GM12872 (cell line): Measurements from ENCODE around the gene FAR2.

ENCODE experiments used
- CTCF ChIP-seq: IDR thresholded peaks from 3 replicates; pipeline ENCODE4 v1.5.1; 2011; ENCODE audit warnings: low read depth, mild to moderate bottlenecking, low read length, moderate library complexity; ENCODE audit not compliant: insufficient read depth

Gene FAR2

GRCh38 chr12:29225834-29226233 lies 76.8 kb downstream of the FAR2 start:
- no peak for TF ChIP-seq CTCF

- TF ChIP-seq CTCF: no peak
Measured at GRCh38 chr12:29226616-29227015, 77.5 kb downstream of the FAR2 start.

- TF ChIP-seq CTCF: no peak
Measured at GRCh38 chr12:29228474-29229157, 79.5 kb downstream of the FAR2 start.

GRCh38 chr12:29229158-29229505 lies 80.1 kb downstream of the FAR2 start:
- no peak for TF ChIP-seq CTCF

GRCh38 chr12:29229937-29230336 lies 80.9 kb downstream of the FAR2 start:
- TF ChIP-seq CTCF: no peak

GRCh38 chr12:29230800-29231560 lies 81.9 kb downstream of the FAR2 start:
- no peak for TF ChIP-seq CTCF

- no peak for TF ChIP-seq CTCF
Measured at GRCh38 chr12:29232086-29232485, 83.0 kb downstream of the FAR2 start.
